ENCODE data around the gene CDK10.

- TF ChIP-seq POLR2AphosphoS5 (IDR thresholded peaks at IDR 0.05; ENCODE audit: borderline replicate concordance, low read depth, low read length), result no peak
- TF ChIP-seq EZH2 (IDR thresholded peaks at IDR 0.05), result no peak
Measured at GRCh38 chr16:89672177-89672941, 14.1 kb upstream of the CDK10 start.

All from SK-N-MC (cell line).